K562 (cell line): Measurements from ENCODE around the gene RDH13. TPM values are rescaled to one million over a fixed set of nuclear protein-coding genes. Genes with fewer than 3 reads are reported as not detected.

Experiments
- GABPA ChIP-seq: fragments of 200-800 bp; sonication (Bioruptor generic); conservative IDR thresholded peaks from 2 replicates; pipeline ENCODE4 v1.6.1; 2016; ENCODE audit warnings: low read depth, missing genetic modification characterization, missing compliant biosample characterization
- MAFK ChIP-seq: IDR thresholded peaks from 2 replicates; pipeline ENCODE4 v1.6.1; 2011; ENCODE audit warnings: low read length, improper control_type of control experiment
- MGA ChIP-seq: fragments of 450-650 bp; IDR thresholded peaks from 2 replicates; pipeline ENCODE4 v1.6.1; 2016; ENCODE audit warnings: mild to moderate bottlenecking, moderate library complexity
- NONO ChIP-seq, 2 experiments: fragments of 200-400 bp in 1 of 2; fragments of 450-650 bp in 1 of 2; formaldehyde crosslinking in 1 of 2; IDR thresholded peaks; 2 replicates each; pipeline ENCODE4 v1.6.1; 2017; ENCODE audit warnings: low read depth in 2 of 2, mild to moderate bottlenecking in 2 of 2, moderate library complexity in 2 of 2, low read length in 1 of 2
- U2AF1 ChIP-seq: fragments of 200-400 bp; formaldehyde crosslinking; optimal IDR thresholded peaks from 2 replicates; pipeline ENCODE3; 2017; ENCODE audit warnings: mild to moderate bottlenecking, low read depth, low read length, moderate library complexity
- ZNF174 ChIP-seq: fragments of 250-450 bp; sonication (Bioruptor Pico); IDR thresholded peaks from 2 replicates; pipeline ENCODE4 v1.4.0; 2020; ENCODE audit warnings: mild to moderate bottlenecking
- polyA plus RNA-seq, 8 experiments: library from polyadenylated mRNA; depleted of rRNA in 4 of 8; stranded (reverse) in 5 of 8; unstranded in 3 of 8; fragments of >200 nt; fragmentation: Nextera tagmentation in 2 of 8; fragmentation: Illumina TruSeq in 1 of 8; extraction: Ambion mirVana in 2 of 8; extraction: Trizol in 1 of 8; gene quantifications; 2 replicates each; pipeline versions ENCODE4 v1.2.1 to v1.2.3, GENCODE V29; 2011 to 2014; ENCODE audit warnings: inconsistent platforms in 1 of 8, missing spikeins in 1 of 8
- total RNA-seq, 7 experiments: library from RNA; depleted of rRNA in 6 of 7; stranded (reverse); fragments of >200 nt in 6 of 7; fragmentation: Illumina TruSeq in 2 of 7; extraction: Trizol in 2 of 7; gene quantifications; 2 replicates each; pipeline versions ENCODE4 v1.2.1 to v1.2.3, GENCODE V29; 2011 to 2021; ENCODE audit warnings: low replicate concordance in 1 of 7

RDH13 gene
- total and polyA plus RNA-seq, 9 of the 15 experiments (the other 6 are each of a cell fraction or from before 2014, with no cell fraction given), result 7.5 to 70.3 (median 39.5) TPM

- no peak for TF ChIP-seq MGA
- no peak for TF ChIP-seq MAFK
- TF ChIP-seq ZNF174 (CRISPR knock-in tag), result no peak
- TF ChIP-seq NONO (IDR thresholded peaks at IDR 0.05; ENCODE audit: low read depth in 2 of 2, low read length in 1 of 2), result no peak
- no peak for TF ChIP-seq U2AF1
- TF ChIP-seq GABPA (tag), result no peak
Observed at GRCh38 chr19:55085923-55086715, 23.2 kb upstream of the RDH13 start (continued).
